Measurements from ENCODE around the gene NNAT. TPM values are rescaled to one million over a fixed set of nuclear protein-coding genes. Genes with fewer than 3 reads are reported as not detected.
A peak's percentile ranks its signal among the peaks of the same experiment; 100 is the strongest.

The NNAT gene
- total and polyA plus RNA-seq, 2 of the 8 experiments (the other 6 are each of a cell fraction or from before 2014, with no cell fraction given), result 66.8 to 175 TPM

- Histone ChIP-seq H3K4ac (replicated peaks; ENCODE audit: insufficient read length, low read depth, low read length) (no peak overlapping the region), H2BK120ac (replicated peaks; ENCODE audit: low read depth, low read length) (no peak overlapping the region), H3K4me1 (replicated peaks in 1 of 4; ENCODE audit: control insufficient read depth in 3 of 4, insufficient read depth in 4 of 4, low read length in 3 of 4) (peaks cover 4 to 17% (median 8%) of the 10 kb centered on the region in 4 experiments; a peak in 6 of 7 replicates), H3K36me3 (ENCODE audit: control insufficient read depth in 2 of 4, insufficient read depth in 4 of 4, low read length in 3 of 4) (no peaks in the 10 kb centered on the region), H4K20me1 (replicated peaks in 1 of 2; ENCODE audit: control insufficient read depth in 1 of 2, insufficient read depth in 2 of 2, low read length in 2 of 2) (no peaks in the 10 kb centered on the region), H3K56ac (replicated peaks; ENCODE audit: insufficient read length, low read depth, low read length) (no peak overlapping the region), H2BK12ac (ENCODE audit: low read depth, low read length) (peak overlapping the region; percentile 97; the same call in 1 of the 2 replicates), H3K14ac (ENCODE audit: insufficient read length) (no peak overlapping the region), H2AFZ (ENCODE audit: low read length) (no peak overlapping the region), H3K23ac (ENCODE audit: insufficient read length) (no peak overlapping the region), H3K23me2 (ENCODE audit: low read depth, low read length) (peaks cover 2% of the 10 kb centered on the region; the same call in 1 of the 2 replicates), H4K8ac (ENCODE audit: extremely low read depth, insufficient read depth, low read length) (no peak overlapping the region), H2AK5ac (ENCODE audit: low read depth, low read length) (peak overlapping the region; percentile 83), H3K27ac (ENCODE audit: low read depth, low read length) (no peak overlapping the region), H2BK15ac (ENCODE audit: low read length) (no peak overlapping the region), H3K9ac (replicated peaks in 1 of 4; ENCODE audit: extremely low read depth in 1 of 4, low read depth in 3 of 4, low read length in 3 of 4) (no peak overlapping the region), H3K4me3 (ENCODE audit: extremely low read depth in 1 of 4, insufficient read depth in 2 of 4, low read depth in 3 of 4, low read length in 4 of 4) (peak overlapping the region in 3 of 4 experiments; percentile 1 to 58 (median 27); a peak in 5 of 8 replicates), H3K27me3 (replicated peaks in 1 of 4; ENCODE audit: control insufficient read depth in 3 of 4, extremely low read depth in 1 of 4, insufficient read depth in 3 of 4, low read length in 3 of 4) (peaks cover 0 to 13% (median 5%) of the 10 kb centered on the region in 4 experiments; a peak in 5 of 7 replicates), H3K9me3 (ENCODE audit: insufficient read depth in 2 of 2, low read depth in 1 of 2, low read length in 1 of 2) (no peaks in the 10 kb centered on the region), H2BK20ac (ENCODE audit: low read length) (no peak overlapping the region; the same call in 1 of the 2 replicates), H3K79me2 (ENCODE audit: control insufficient read depth in 1 of 2, insufficient read depth in 2 of 2, low read length in 2 of 2) (no peaks in the 10 kb centered on the region), H4K5ac (ENCODE audit: insufficient read length, low read depth, low read length) (no peak overlapping the region), H3K18ac (ENCODE audit: extremely low read depth, low read length) (peak overlapping the region; percentile 71), H2BK5ac (ENCODE audit: low read depth, low read length) (peak overlapping the region; percentile 68), H4K91ac (replicated peaks; ENCODE audit: insufficient read length, low read length) (peak overlapping the region; percentile 1), H3K4me2 (ENCODE audit: insufficient read depth in 1 of 2, low read depth in 2 of 2, low read length in 2 of 2) (peak overlapping the region; percentile 58 to 85), H3K79me1 (ENCODE audit: low read depth, low read length) (no peaks in the 10 kb centered on the region)
- FAIRE-seq, result no peak
- 40% methylated on average over 7 of the region's 7 CpGs; no CpG with 5 or more reads in 1 of the 2 experiments for WGBS, 2 experiments (ENCODE audit: extremely low coverage in 1 of 2, insufficient coverage in 1 of 2, insufficient read length in 1 of 2, insufficient replicate concordance in 2 of 2, low coverage in 1 of 2, low lambda C conversion rate in 2 of 2, missing lambda C conversion rate in 1 of 2)
- TF ChIP-seq TBP (IDR thresholded peaks at IDR 0.05; ENCODE audit: low read depth, low read length), result no peak
- no peak for TF ChIP-seq RXRA (IDR thresholded peaks at IDR 0.05; ENCODE audit: insufficient read depth, low read depth, low read length)
- no peak for TF ChIP-seq NANOG (IDR thresholded peaks at IDR 0.05; ENCODE audit: insufficient read depth, low read depth, low read length, poor library complexity, severe bottlenecking)
- no peak for TF ChIP-seq NRF1 (IDR thresholded peaks at IDR 0.05; ENCODE audit: low read depth, low read length)
- TF ChIP-seq POLR2AphosphoS5 (IDR thresholded peaks at IDR 0.05; ENCODE audit: low read depth, low read length), result no peak
- no peak for TF ChIP-seq CTCF (IDR thresholded peaks at IDR 0.05; ENCODE audit: control extremely low read depth in 1 of 3, insufficient read depth in 1 of 3, low read depth in 1 of 3, low read length in 3 of 3)
- TF ChIP-seq MAFK (IDR thresholded peaks at IDR 0.05; ENCODE audit: low read depth, low read length), result no peak
- TF ChIP-seq RNF2 (IDR thresholded peaks at IDR 0.05; ENCODE audit: borderline replicate concordance, low read depth, low read length, missing control alignments, poor library complexity, severe bottlenecking), result no peak
- TF ChIP-seq, protein P1, sequence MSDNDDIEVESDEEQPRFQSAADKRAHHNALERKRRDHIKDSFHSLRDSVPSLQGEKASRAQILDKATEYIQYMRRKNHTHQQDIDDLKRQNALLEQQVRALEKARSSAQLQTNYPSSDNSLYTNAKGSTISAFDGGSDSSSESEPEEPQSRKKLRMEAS (IDR thresholded peaks at IDR 0.05), result no peak
- no peak for TF ChIP-seq GABPA (IDR thresholded peaks at IDR 0.05; ENCODE audit: borderline replicate concordance, insufficient read depth, low read length)
- TF ChIP-seq SIX5 (IDR thresholded peaks at IDR 0.05; ENCODE audit: low read depth, low read length), result no peak
- no peak for DNase-seq (ENCODE audit: low read depth in 1 of 2, low spot score in 2 of 2)
- CTCF ChIA-PET (ENCODE audit: partially characterized antibody), result interaction anchor here (0.6 to 5.6 kb wide), 8 partner anchors 7 to 426 kb away, joined by 3 to 55 read pairs (median 4); no protein-coding TSS in a partner anchor
- POLR2A ChIA-PET (ENCODE audit: partially characterized antibody), result no interaction called here
Measured at GRCh38 chr20:37567331-37567665, 46.2 kb downstream of the NNAT start.
